OCI-LY1 (cell line): ENCODE results near the gene INTS2.

ENCODE experiments used
- EZH2 ChIP-seq: fragments of 200-600 bp; sonication (generic), shearing (Covaris generic); IDR thresholded peaks from 2 replicates; pipeline ENCODE4 v1.8.0; 2017; ENCODE audit warnings: borderline replicate concordance, mixed run types, mild to moderate bottlenecking, antibody characterized with exemption, low read length, moderate library complexity, mixed read lengths
- TF ChIP-seq, protein P1 (sequence below): fragments of 200-600 bp; sonication (generic), shearing (Covaris generic); IDR thresholded peaks from 2 replicates; pipeline ENCODE4 v1.5.1; 2017; ENCODE audit warnings: mild to moderate bottlenecking, antibody characterized with exemption, low read length, moderate library complexity, mixed read lengths

DNA sequence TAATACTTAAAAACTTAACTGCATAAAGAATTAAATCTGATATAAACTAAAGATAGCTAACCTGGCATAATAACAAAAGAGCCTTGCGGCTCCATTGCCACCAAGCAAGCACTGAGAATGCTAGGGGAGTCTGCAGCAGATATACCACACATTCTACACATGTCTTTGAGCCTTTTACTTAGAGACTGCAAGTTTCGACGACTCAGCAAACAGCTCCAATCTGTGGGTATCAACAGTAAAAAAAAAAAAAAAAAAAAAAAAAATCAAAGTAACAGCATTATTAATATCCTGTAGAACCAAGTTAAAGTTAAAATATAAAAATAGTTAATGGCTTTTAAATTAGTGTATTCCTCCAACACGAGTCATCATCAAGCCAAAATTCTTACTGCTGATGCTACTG lies 27.8 kb upstream of the INTS2 start:
- TF ChIP-seq, protein P1, sequence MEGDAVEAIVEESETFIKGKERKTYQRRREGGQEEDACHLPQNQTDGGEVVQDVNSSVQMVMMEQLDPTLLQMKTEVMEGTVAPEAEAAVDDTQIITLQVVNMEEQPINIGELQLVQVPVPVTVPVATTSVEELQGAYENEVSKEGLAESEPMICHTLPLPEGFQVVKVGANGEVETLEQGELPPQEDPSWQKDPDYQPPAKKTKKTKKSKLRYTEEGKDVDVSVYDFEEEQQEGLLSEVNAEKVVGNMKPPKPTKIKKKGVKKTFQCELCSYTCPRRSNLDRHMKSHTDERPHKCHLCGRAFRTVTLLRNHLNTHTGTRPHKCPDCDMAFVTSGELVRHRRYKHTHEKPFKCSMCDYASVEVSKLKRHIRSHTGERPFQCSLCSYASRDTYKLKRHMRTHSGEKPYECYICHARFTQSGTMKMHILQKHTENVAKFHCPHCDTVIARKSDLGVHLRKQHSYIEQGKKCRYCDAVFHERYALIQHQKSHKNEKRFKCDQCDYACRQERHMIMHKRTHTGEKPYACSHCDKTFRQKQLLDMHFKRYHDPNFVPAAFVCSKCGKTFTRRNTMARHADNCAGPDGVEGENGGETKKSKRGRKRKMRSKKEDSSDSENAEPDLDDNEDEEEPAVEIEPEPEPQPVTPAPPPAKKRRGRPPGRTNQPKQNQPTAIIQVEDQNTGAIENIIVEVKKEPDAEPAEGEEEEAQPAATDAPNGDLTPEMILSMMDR, result no peak
- TF ChIP-seq EZH2, result no peak
